GM15510 (cell line): ENCODE measurements around the gene MBOAT1.

Experiments used
- POLR2A ChIP-seq: IDR thresholded peaks from 3 replicates; pipeline ENCODE4 v1.6.1; 2011; ENCODE audit warnings: borderline replicate concordance; ENCODE audit not compliant: insufficient read length; ENCODE audit errors: extremely low read depth

Gene MBOAT1

GRCh38 chr6:20118892-20119291 is 93.4 kb downstream of the MBOAT1 start:
- TF ChIP-seq POLR2A: no peak

- no peak for TF ChIP-seq POLR2A
Measured at GRCh38 chr6:20117474-20117873, 94.8 kb downstream of the MBOAT1 start.

DNA sequence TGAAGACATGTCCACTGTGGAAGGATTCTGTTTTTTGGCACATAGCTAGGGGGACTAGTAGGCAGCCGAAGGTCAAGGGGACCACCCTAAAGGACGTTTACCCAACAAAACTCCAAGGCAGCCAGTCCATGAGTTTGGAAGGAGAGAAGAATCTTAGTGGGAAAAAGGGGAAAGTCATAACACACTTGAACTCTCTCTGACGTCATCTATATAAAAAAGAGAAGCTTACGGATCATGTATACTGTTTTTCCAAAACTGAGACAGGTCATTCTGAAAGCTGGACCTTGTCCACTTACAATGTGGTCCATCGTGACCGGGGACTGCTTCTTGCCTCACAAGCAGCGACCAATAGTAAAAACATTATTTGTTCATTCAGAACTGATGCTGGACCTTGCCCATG is 95.5 kb downstream of the MBOAT1 start:
- TF ChIP-seq POLR2A: no peak

DNA sequence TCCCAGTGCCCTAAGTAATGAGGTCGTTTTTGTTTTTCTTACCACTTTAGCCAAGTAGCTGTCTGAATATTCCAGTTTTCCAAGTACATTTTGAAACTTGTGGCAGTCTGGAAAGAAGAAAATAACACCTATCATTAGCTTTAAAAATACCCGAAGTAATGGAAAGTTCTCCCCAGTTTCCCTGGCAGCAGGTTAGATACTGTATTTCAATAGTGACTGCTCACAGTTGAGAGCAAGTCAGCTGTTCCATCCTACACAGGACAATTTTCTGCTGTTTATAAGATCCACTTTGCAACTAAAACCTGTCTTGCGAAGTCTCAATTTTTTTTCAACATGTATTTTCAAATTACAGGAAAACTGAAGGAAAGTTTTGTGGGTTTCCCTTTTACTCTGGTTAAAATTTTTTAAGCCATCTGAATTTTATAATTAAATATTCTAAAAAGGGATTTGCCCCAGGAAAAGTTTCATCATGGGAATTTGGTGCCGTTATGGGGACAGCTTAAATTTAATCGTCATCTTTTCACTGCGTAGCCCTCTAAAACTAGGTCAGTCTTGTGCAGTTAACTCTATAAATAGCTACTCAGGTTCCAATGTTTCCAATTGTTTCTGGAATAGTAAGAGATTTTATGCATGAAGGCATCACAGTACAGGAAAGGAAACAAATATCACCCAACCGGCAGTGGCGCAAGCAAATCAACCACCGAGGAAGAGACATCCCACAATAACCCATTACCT is 96.9 kb downstream of the MBOAT1 start:
- no peak for TF ChIP-seq POLR2A

DNA sequence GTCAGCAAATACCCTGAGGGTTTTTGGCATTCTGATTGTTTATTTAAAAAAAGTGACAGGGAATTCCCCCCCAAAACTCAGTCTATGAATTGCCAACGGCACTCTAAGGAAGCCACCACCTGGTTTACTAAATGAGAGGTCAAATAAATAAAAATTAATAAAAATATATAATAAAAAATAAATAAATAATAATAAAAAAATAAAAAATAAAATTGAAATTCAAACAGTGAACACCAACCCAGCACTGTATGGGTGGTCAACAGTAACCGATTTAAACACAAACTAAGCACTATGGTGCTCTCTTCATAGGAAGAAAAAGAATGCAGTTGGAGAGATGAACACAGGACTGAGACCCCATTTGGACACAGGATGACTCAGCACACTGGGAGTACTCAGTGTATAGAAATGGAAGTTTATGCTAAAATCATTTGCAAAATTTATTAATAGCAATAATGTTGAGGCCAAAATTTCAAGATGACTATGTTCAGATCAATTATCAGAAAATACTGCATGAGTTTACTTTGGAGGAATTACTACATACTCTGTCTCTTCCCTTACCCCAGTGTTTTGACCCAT is 98.5 kb downstream of the MBOAT1 start:
- TF ChIP-seq POLR2A: no peak

- TF ChIP-seq POLR2A: no peak
Measured at GRCh38 chr6:20112841-20113240, 99.4 kb downstream of the MBOAT1 start.

DNA sequence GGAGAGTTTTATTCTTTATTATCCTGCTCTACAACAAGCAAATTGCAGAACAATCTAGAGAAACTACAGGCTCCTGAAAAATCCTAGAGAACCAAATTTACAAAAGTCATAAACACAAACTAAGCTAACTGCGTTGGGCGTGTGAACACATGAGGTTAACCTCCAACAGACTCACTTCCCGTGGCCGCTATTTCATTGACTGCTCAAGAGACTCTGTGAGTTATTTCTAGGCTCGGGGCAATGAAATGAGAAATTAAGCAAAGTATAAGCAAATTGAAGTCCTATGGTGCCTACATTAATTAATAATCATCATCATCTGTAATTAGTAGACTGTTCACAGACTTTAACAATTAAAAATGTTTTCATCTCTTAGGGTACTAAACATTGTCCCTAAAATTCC is 100.0 kb downstream of the MBOAT1 start:
- no peak for TF ChIP-seq POLR2A

DNA sequence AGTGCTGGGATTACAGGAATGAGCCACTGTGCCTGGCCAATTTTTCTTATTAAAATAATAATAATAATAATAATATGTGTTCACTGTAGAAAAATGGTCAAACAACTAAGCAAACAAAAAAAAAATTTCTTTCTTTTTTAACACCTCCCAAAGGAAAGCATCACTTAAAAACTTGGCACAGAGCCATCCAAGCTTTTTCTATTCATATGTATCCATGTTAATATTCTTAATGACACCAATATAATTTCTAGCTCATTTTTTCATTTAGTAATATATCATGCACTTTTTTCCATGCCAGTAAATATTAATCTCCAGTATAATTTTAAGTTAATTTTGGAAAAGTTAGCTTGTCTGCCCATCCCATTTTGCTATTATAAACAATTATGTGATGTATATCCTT is 101.8 kb downstream of the MBOAT1 start:
- no peak for TF ChIP-seq POLR2A

DNA sequence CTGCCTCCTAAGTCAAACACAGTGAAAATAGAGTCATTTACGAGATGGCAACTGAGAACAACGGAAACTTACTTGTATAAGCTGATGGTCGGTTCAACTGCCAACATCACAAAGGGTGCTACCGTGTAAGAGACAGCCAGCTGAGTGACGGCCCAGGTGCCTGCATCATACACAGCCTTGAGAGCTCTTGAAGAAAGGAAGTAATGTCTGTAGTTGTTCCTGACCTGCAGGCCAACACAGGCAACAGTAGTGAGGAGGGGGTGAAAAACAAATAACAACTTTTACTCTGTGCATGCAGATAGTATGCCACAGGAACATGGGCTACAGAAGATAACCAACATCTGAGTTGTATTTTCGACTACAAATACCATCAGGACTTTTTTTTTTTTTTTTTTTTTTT is 102.7 kb downstream of the MBOAT1 start:
- no peak for TF ChIP-seq POLR2A

GRCh38 chr6:20105838-20106237 is 106.4 kb downstream of the MBOAT1 start:
- no peak for TF ChIP-seq POLR2A

GRCh38 chr6:20104696-20105095 is 107.6 kb downstream of the MBOAT1 start:
- TF ChIP-seq POLR2A: no peak

DNA sequence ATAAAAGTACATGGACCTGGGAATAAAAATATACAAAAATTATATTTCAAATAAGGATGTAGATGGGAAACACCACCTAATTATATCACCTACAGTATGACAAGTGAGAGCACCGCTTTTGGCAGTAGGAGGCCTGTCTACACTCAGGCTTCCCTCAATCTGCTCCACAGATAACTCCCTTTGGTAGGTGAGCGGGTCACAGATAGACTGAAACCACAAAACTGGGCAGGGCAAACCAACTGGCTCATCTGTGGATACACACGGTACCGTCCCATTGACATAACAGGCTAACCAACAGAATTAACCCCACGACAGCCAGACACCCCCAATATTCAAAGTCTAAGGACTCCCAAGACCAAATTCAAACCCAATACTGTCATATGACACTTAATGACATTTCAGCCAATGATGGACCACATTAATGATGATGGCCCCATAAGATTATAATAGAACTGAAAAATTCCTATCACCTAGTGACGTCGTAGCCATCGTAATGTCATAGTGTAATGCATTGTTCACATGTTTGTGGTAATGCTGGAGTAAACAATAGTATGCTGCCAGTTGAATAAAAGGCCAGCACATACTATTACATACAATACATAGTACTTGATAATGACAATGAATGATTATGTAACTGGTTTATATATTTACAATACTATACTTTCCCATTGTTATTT is 109.7 kb downstream of the MBOAT1 start:
- TF ChIP-seq POLR2A: no peak

GRCh38 chr6:20099156-20099555 is 113.1 kb downstream of the MBOAT1 start:
- no peak for TF ChIP-seq POLR2A

GRCh38 chr6:20098267-20098876 is 113.9 kb downstream of the MBOAT1 start:
- no peak for TF ChIP-seq POLR2A

DNA sequence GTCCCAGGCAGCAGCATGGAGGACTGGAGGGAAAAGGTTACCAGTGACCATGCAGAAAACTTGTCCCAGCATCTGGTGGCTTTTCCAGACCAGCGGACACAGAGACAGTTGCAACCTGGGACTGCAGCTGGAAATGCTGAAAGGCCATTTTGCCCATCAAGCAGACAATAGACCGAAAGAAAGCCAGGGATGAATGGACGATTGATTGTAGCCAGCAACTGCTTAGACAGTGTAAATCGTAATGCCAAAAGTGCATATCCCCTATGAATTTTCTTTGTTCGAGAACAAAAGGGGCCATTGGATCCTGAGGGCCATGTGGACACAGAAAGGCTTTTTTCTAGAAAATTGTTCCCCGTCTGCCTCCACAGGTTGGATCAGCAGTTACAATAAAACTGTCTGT is 115.7 kb downstream of the MBOAT1 start:
- no peak for TF ChIP-seq POLR2A
